ENCODE measurements around the gene TJP1. TPM values are rescaled to one million over a fixed set of nuclear protein-coding genes. Genes with fewer than 3 reads are reported as not detected.

Gene TJP1
- total and polyA plus RNA-seq, 8 donors, result 82.9 to 130 (median 121) TPM

DNA sequence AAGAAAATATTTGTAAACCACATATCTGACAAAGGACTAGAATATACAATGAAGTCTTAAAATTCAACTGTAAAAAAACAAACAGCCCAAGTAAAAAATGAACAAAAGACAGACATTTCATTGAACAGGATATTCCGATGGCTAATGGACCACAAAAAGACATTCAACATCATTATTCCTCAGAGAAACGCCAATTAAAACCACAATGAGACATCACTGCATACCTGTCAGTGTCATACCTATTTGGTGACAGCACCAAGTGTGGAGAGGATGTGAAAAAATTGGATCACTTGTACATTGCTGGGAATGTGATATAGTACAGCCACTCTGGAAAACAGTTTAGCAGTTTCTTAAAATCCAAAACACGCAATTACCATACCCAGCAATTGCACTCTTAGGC is 29.9 kb upstream of the TJP1 start:
- intact Hi-C loops (cut with DNase I), result no loop called here
- H3K27me3 ChIP-seq, result no peaks in the 10 kb centered on the region
- ATAC-seq, result no peak
- no peak overlapping the region for H3K27ac ChIP-seq
- no peaks in the 10 kb centered on the region for H3K4me1 ChIP-seq
- no peak overlapping the region for H3K4me3 ChIP-seq
- no peak for DNase-seq
- TF ChIP-seq, protein P1, sequence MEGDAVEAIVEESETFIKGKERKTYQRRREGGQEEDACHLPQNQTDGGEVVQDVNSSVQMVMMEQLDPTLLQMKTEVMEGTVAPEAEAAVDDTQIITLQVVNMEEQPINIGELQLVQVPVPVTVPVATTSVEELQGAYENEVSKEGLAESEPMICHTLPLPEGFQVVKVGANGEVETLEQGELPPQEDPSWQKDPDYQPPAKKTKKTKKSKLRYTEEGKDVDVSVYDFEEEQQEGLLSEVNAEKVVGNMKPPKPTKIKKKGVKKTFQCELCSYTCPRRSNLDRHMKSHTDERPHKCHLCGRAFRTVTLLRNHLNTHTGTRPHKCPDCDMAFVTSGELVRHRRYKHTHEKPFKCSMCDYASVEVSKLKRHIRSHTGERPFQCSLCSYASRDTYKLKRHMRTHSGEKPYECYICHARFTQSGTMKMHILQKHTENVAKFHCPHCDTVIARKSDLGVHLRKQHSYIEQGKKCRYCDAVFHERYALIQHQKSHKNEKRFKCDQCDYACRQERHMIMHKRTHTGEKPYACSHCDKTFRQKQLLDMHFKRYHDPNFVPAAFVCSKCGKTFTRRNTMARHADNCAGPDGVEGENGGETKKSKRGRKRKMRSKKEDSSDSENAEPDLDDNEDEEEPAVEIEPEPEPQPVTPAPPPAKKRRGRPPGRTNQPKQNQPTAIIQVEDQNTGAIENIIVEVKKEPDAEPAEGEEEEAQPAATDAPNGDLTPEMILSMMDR (IDR thresholded peaks at IDR 0.05), result no peak
- H3K36me3 ChIP-seq, result no peaks in the 10 kb centered on the region
- H3K9me3 ChIP-seq, result peaks cover 0 to 4% of the 10 kb centered on the region in 2 donors

DNA sequence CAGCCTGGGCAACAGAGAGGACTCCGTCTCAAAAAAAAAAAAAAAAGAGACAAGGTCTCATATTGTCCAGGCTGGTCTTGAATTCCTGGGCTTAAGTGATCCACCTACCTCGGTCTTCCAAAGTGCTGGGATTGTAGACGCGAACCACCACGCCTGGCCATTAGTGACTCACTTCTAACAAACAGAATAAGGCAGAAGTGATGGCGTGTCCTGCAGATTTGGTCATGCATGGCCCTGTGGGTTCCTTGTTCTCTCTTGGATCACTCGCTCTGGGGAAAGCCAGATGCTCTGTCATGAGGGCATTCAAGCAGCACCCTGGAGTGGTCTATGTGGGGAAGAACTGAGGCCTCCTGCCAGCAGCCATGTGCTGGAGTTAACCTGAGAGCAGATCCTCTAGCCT is 27.4 kb upstream of the TJP1 start:
- TF ChIP-seq, protein P1 (IDR thresholded peaks at IDR 0.05), result no peak
- ATAC-seq, result no peak
- Histone ChIP-seq H3K4me1 (no peaks in the 10 kb centered on the region), H3K9me3 (peaks cover 0 to 6% of the 10 kb centered on the region in 2 donors), H3K27me3 (no peaks in the 10 kb centered on the region), H3K36me3 (no peaks in the 10 kb centered on the region), H3K27ac (no peak overlapping the region), H3K4me3 (no peak overlapping the region)
- no peak for DNase-seq
- intact Hi-C loops (cut with DNase I), result no loop called here

DNA sequence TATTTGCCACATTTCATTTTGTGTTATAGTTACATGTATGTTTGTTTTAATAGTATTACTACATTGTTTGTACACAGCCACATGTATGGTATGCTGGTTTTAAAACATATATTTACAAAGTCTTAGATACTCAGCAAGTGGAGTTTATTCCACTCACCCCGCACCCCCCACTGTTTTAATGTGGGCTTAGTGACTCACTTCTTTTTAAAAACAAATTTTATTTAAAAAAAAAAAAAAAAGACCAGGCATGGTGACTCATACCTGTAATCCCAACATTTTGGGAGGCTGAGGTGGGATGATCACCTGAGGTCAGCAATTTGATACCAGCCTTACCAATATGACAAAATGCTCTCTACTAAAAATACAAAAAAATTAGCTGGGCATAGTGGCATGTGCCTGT is 26.9 kb upstream of the TJP1 start:
- H3K27ac ChIP-seq, result no peak overlapping the region
- peaks cover 0 to 6% of the 10 kb centered on the region in 2 donors for H3K9me3 ChIP-seq
- intact Hi-C loops (cut with DNase I), result no loop called here
- H3K27me3 ChIP-seq, result no peaks in the 10 kb centered on the region
- H3K4me3 ChIP-seq, result no peak overlapping the region
- no peaks in the 10 kb centered on the region for H3K4me1 ChIP-seq
- DNase-seq (no peak), ATAC-seq (no peak)
- H3K36me3 ChIP-seq, result no peaks in the 10 kb centered on the region
- TF ChIP-seq, protein P1 (IDR thresholded peaks at IDR 0.05), result no peak

DNA sequence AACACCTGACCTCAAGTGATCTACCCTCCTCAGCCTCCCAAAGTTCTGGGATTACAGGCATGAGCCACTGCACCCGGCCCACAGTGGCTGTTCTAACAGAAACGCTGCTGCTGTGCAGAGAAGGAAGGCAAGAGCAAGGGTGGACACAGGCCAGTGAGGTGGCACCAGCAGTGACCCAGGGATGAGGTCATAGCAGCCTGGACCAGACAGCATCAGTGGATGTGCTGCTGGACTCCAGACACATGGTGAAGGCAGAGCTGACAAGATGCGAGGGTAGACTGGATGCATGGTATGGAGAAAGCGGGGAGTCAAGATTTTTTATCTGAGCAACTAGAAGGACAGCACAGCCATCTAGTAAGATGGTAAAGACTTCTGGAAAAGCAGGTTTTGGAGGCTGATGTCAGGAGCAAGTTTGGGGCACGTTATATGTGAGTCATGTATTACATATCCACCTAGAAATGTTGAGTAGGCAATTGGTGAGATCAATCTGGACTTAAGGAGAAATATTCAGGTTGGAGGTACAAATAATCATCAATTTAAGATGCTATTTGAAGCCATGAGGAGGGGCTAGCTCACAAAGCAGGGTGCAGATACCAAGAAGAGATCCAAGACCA is 22.1 kb upstream of the TJP1 start:
- TF ChIP-seq, protein P1 (IDR thresholded peaks at IDR 0.05), result no peak
- no peak for ATAC-seq
- intact Hi-C loops (cut with DNase I), result no loop called here
- peaks cover 0 to 6% of the 10 kb centered on the region in 2 donors for H3K9me3 ChIP-seq
- DNase-seq, result no peak
- no peak overlapping the region for H3K27ac ChIP-seq
- H3K36me3 ChIP-seq, result no peaks in the 10 kb centered on the region
- H3K4me3 ChIP-seq, result no peak overlapping the region
- H3K4me1 ChIP-seq, result peaks cover 0 to 5% of the 10 kb centered on the region in 2 donors
- no peaks in the 10 kb centered on the region for H3K27me3 ChIP-seq

DNA sequence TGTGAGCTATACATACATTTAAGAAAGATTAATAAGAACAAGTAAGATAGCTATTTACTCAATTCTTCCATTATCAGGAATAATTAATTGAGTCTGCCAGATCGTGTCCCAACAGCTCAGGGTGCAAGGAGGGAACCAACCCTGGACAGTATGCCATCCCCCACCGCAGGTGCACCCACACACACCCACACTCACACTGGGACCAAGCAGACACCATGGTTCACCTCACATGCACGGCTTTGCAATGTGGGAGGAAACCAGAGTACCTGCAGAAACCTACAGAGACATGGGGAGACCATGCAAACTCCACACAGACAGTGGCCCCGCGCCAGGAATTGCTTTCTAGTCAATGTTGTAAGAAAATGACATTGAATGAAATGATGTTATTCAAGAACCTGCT is 20.0 kb upstream of the TJP1 start:
- peaks cover 0 to 3% of the 10 kb centered on the region in 2 donors for H3K9me3 ChIP-seq
- no peak overlapping the region for H3K27ac ChIP-seq
- no peaks in the 10 kb centered on the region for H3K27me3 ChIP-seq
- TF ChIP-seq, protein P1 (IDR thresholded peaks at IDR 0.05), result no peak
- H3K36me3 ChIP-seq, result no peaks in the 10 kb centered on the region
- H3K4me3 ChIP-seq, result no peak overlapping the region
- H3K4me1 ChIP-seq, result peaks cover 0 to 5% of the 10 kb centered on the region in 2 donors
- ATAC-seq (no peak), DNase-seq (no peak)
- intact Hi-C loops (cut with DNase I), result no loop called here
